Measurements from ENCODE around the gene KCTD1. TPM values are rescaled to one million over a fixed set of nuclear protein-coding genes. Genes with fewer than 3 reads are reported as not detected.

The KCTD1 gene
- total RNA-seq, 2 experiments from 2014 or later, result 10.1 to 10.3 TPM

DNA sequence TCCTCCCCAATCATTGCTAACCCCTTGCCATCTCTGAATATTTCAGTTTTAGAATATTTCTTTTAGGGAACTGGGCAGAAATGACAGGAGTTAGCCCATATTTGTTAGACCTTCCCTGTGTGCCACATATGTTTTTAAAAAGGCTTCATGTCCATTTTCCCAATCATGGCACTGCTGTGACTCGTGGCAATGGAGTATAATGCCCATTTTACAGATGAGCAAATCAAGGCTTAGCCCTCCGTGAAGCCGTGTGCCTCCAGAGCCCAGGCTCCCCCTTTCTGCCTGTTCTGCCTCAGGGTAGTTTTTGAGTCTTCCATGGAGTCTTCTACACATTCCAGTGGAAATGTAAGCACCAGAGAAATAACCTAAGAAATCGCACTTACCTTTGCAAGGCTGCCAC lies 130.1 kb downstream of the KCTD1 start:
- Histone ChIP-seq H3K27ac (ENCODE audit: low read depth, low read length, poor library complexity, severe bottlenecking) (no peak overlapping the region), H4K20me1 (ENCODE audit: insufficient read depth, low read length) (no peaks in the 10 kb centered on the region), H3K4me1 (ENCODE audit: insufficient read depth, low read length, poor library complexity, severe bottlenecking) (no peaks in the 10 kb centered on the region), H3K9me3 (ENCODE audit: low read length) (no peaks in the 10 kb centered on the region), H3K9me2 (ENCODE audit: insufficient read depth, low read length) (no peaks in the 10 kb centered on the region), H2AFZ (ENCODE audit: low read length) (no peak overlapping the region), H3K36me3 (ENCODE audit: insufficient read depth, low read length) (no peaks in the 10 kb centered on the region), H3K79me2 (ENCODE audit: insufficient read depth, low read depth, low read length) (no peaks in the 10 kb centered on the region), H3K4me2 (ENCODE audit: low read length) (no peak overlapping the region), H3K4me3 (ENCODE audit: low read depth, low read length, poor library complexity, severe bottlenecking) (no peak overlapping the region)
- ChIA-PET CTCF (ENCODE audit: unreplicated experiment) (no interaction called here), POLR2A (no interaction called here)
- BruUV-seq (replicated peaks), result no TSS peak
- intact Hi-C loops (cut with micrococcal nuclease; ENCODE audit: unreplicated experiment), result no loop called here
- TF ChIP-seq EZH2phosphoT487 (IDR thresholded peaks at IDR 0.05; ENCODE audit: borderline replicate concordance, low read depth, low read length), result no peak
- TF ChIP-seq, protein P1, sequence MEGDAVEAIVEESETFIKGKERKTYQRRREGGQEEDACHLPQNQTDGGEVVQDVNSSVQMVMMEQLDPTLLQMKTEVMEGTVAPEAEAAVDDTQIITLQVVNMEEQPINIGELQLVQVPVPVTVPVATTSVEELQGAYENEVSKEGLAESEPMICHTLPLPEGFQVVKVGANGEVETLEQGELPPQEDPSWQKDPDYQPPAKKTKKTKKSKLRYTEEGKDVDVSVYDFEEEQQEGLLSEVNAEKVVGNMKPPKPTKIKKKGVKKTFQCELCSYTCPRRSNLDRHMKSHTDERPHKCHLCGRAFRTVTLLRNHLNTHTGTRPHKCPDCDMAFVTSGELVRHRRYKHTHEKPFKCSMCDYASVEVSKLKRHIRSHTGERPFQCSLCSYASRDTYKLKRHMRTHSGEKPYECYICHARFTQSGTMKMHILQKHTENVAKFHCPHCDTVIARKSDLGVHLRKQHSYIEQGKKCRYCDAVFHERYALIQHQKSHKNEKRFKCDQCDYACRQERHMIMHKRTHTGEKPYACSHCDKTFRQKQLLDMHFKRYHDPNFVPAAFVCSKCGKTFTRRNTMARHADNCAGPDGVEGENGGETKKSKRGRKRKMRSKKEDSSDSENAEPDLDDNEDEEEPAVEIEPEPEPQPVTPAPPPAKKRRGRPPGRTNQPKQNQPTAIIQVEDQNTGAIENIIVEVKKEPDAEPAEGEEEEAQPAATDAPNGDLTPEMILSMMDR (conservative IDR thresholded peaks at IDR 0.05; ENCODE audit: low read length), result no peak
- DNase-seq (ENCODE audit: low spot score), result no peak

DNA sequence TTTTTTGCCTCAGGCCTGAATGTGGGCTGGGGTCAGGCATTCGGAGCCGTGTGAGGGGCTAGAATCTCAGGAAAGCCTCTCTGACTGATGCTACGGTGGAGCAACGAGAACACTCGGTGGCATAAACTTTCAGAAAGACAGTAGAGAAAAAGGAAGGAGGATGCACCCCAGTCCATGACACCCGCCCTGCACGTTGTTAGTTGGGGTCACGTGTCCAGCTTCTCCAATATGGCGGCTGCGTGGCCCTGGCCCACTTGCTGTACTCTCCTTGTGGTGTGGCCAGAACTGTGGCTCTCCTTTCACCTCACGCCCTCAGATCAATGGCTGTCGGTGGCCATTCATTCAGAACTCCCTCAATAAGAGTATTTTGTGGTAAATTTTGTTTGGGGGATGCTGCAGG lies 131.2 kb downstream of the KCTD1 start:
- intact Hi-C loops (cut with micrococcal nuclease; ENCODE audit: unreplicated experiment), result no loop called here
- Histone ChIP-seq H3K9me3 (ENCODE audit: low read length) (no peaks in the 10 kb centered on the region), H3K9me2 (ENCODE audit: insufficient read depth, low read length) (no peaks in the 10 kb centered on the region), H4K20me1 (ENCODE audit: insufficient read depth, low read length) (no peaks in the 10 kb centered on the region), H3K27ac (ENCODE audit: low read depth, low read length, poor library complexity, severe bottlenecking) (no peak overlapping the region), H3K4me1 (ENCODE audit: insufficient read depth, low read length, poor library complexity, severe bottlenecking) (no peaks in the 10 kb centered on the region), H3K79me2 (ENCODE audit: insufficient read depth, low read depth, low read length) (no peaks in the 10 kb centered on the region), H3K4me3 (ENCODE audit: low read depth, low read length, poor library complexity, severe bottlenecking) (no peak overlapping the region), H2AFZ (ENCODE audit: low read length) (no peak overlapping the region), H3K4me2 (ENCODE audit: low read length) (no peak overlapping the region), H3K36me3 (ENCODE audit: insufficient read depth, low read length) (no peaks in the 10 kb centered on the region)
- DNase-seq (ENCODE audit: low spot score), result no peak
- no peak for TF ChIP-seq EZH2phosphoT487 (IDR thresholded peaks at IDR 0.05; ENCODE audit: borderline replicate concordance, low read depth, low read length)
- TF ChIP-seq, protein P1 (conservative IDR thresholded peaks at IDR 0.05; ENCODE audit: low read length), result no peak
- POLR2A ChIA-PET, result interaction anchor here (0.6 kb wide), 1 partner anchor 58 kb away, joined by 5 read pairs; no protein-coding TSS in a partner anchor
- CTCF ChIA-PET (ENCODE audit: unreplicated experiment), result no interaction called here
- no TSS peak for BruUV-seq (replicated peaks)

DNA sequence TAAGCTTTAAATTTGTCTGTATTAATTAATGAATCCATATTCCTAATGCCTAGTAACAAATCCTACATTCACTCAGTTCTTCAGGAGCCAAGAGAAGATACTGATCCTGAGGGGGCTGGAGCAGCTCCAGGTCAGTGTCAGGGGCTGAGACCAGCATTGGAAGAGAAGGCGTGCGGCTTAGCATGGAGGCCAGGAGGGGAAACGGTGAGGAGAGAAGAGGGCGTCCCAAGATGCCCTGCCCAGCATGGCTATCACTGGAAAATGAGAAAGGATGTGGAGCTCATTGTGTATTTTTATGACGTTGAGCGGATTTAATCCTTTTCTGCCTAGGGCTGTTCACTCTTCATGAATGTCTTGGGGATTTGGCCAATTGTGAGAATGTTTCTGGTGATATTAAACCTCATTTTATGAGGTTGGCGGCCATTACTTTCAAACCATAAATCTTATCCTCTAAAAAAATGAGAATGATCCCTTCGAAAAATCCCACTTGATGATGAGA lies 131.7 kb downstream of the KCTD1 start:
- intact Hi-C loops (cut with micrococcal nuclease; ENCODE audit: unreplicated experiment), result no loop called here
- CTCF ChIA-PET (ENCODE audit: unreplicated experiment), result no interaction called here
- no peaks in the 10 kb centered on the region for H3K79me2 ChIP-seq (ENCODE audit: insufficient read depth, low read depth, low read length)
- no peaks in the 10 kb centered on the region for H3K9me2 ChIP-seq (ENCODE audit: insufficient read depth, low read length)
- no peak for DNase-seq (ENCODE audit: low spot score)
- TF ChIP-seq EZH2phosphoT487 (IDR thresholded peaks at IDR 0.05; ENCODE audit: borderline replicate concordance, low read depth, low read length), result no peak
- TF ChIP-seq, protein P1 (conservative IDR thresholded peaks at IDR 0.05; ENCODE audit: low read length), result no peak
- H3K36me3 ChIP-seq (ENCODE audit: insufficient read depth, low read length), result no peaks in the 10 kb centered on the region
- no peak overlapping the region for H2AFZ ChIP-seq (ENCODE audit: low read length)
- H3K4me3 ChIP-seq (ENCODE audit: low read depth, low read length, poor library complexity, severe bottlenecking), result no peak overlapping the region
- no TSS peak for BruUV-seq (replicated peaks)
- H3K9me3 ChIP-seq (ENCODE audit: low read length), result no peaks in the 10 kb centered on the region
- no peaks in the 10 kb centered on the region for H3K4me1 ChIP-seq (ENCODE audit: insufficient read depth, low read length, poor library complexity, severe bottlenecking)
- H3K4me2 ChIP-seq (ENCODE audit: low read length), result no peak overlapping the region
- H4K20me1 ChIP-seq (ENCODE audit: insufficient read depth, low read length), result no peaks in the 10 kb centered on the region
- POLR2A ChIA-PET, result interaction anchor here (0.6 kb wide), 1 partner anchor 15 kb away, joined by 3 read pairs; no protein-coding TSS in a partner anchor
- no peak overlapping the region for H3K27ac ChIP-seq (ENCODE audit: low read depth, low read length, poor library complexity, severe bottlenecking)

All from OCI-LY7 (cell line).